Measurements from ENCODE around the gene CADPS2. TPM values are rescaled to one million over a fixed set of nuclear protein-coding genes. Genes with fewer than 3 reads are reported as not detected.

CADPS2 gene
- total RNA-seq, 1 donor from 2014 or later = 4.3 TPM

DNA sequence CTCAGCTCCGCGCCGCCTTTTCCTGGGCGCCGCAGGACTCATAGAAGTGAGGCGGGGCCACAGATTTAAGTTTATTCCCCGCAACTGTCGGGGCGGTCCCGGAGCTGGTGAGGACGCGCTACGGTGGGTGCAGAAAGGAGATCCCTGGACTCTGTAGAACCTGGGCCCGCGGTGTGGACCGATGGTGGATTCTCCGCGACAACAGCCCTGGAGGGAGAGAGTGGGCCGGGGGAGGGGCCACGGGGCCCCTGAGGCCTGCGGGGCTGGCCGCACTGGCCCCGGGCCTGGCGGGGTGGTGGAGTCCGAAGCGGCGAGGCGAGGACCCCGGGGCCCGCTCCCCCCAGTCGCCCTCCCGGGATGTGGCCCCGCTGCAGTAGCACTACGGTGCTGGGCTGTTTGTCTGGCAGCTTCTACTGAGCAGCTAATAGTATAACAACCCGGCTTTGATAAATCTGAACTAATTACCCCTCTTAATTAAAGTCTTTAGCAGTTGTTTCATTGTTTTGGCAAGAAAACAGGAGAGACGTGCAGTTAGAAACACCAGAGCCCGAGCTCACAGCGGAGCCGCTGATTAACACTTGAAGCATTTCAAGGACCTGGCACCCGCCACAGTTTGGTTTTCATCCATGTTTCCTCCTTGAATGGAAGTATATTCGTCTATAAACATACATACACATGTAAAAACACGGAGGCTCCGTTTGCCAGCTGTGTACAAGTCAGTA lies 585.9 kb downstream of the CADPS2 start:
- Mint-ChIP-seq H3K4me3 (ENCODE audit: low read depth) (peak overlapping the region; percentile 63), H3K27ac (peak overlapping the region; percentile 88), H3K9me3 (ENCODE audit: low read depth) (no peaks in the 10 kb centered on the region), H3K36me3 (ENCODE audit: insufficient read depth) (no peaks in the 10 kb centered on the region), H3K27me3 (peaks cover 93% of the 10 kb centered on the region), H3K4me1 (ENCODE audit: low read depth) (peaks cover 10% of the 10 kb centered on the region)
- no peak for DNase-seq (ENCODE audit: low spot score, unreplicated experiment)
- TF ChIP-seq, protein P1, sequence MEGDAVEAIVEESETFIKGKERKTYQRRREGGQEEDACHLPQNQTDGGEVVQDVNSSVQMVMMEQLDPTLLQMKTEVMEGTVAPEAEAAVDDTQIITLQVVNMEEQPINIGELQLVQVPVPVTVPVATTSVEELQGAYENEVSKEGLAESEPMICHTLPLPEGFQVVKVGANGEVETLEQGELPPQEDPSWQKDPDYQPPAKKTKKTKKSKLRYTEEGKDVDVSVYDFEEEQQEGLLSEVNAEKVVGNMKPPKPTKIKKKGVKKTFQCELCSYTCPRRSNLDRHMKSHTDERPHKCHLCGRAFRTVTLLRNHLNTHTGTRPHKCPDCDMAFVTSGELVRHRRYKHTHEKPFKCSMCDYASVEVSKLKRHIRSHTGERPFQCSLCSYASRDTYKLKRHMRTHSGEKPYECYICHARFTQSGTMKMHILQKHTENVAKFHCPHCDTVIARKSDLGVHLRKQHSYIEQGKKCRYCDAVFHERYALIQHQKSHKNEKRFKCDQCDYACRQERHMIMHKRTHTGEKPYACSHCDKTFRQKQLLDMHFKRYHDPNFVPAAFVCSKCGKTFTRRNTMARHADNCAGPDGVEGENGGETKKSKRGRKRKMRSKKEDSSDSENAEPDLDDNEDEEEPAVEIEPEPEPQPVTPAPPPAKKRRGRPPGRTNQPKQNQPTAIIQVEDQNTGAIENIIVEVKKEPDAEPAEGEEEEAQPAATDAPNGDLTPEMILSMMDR (IDR thresholded peaks at IDR 0.05; ENCODE audit: unreplicated experiment) = no peak

DNA sequence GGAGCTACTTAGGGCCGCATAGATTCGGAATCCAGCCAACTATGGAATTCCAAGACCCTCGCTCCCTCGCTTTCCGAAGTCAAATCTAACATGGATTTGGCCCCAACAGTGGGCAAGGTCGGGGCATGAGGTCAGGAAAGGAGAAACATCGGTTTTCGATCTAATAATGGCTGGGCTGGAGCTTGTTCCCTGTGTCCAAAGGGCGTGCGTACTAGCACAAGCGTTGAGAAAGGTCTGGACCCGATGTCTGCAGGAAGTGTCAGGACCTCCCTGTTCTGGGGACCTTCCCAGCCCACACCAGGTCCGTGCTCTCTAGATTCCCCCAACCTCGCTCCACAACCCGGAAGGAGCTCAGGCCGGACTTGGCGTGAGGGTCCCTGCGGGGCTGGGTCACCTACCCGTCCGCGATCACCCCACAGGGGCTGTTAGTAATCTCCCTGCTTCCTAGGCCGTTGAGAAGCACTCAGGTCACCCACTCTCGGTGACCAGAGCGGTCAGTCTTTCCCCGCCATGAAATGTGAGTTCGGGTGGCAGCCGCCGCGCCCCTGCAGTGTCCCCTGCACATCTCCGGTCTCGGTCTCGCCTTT lies 586.5 kb downstream of the CADPS2 start:
- Mint-ChIP-seq H3K36me3 (ENCODE audit: insufficient read depth) (no peaks in the 10 kb centered on the region), H3K4me1 (ENCODE audit: low read depth) (peaks cover 9% of the 10 kb centered on the region), H3K9me3 (ENCODE audit: low read depth) (no peaks in the 10 kb centered on the region), H3K27me3 (peaks cover 94% of the 10 kb centered on the region), H3K4me3 (ENCODE audit: low read depth) (peak overlapping the region; percentile 63), H3K27ac (no peak overlapping the region)
- TF ChIP-seq, protein P1 (IDR thresholded peaks at IDR 0.05; ENCODE audit: unreplicated experiment) = no peak
- DNase-seq (ENCODE audit: low spot score, unreplicated experiment) = no peak

DNA sequence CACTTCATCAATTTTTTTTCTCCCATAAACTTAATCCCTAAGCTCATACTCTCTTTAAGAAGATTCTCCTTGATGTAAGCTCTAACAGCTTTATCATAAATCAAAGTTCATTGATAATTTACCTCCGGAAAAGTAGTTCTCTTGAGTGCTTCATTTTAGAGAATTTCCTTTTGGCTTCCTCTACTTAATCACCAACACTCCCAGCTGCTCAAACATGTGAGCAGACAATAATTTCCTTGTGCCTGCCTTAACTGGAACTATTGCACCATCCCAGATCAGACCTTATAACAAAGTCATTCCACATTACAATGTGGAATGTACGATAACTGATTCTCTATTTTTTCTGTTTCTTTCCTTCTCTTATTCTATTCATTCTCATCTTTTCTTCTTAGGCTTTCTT lies 587.6 kb downstream of the CADPS2 start:
- Mint-ChIP-seq H3K27ac (no peak overlapping the region), H3K4me3 (ENCODE audit: low read depth) (no peak overlapping the region), H3K4me1 (ENCODE audit: low read depth) (peaks cover 3% of the 10 kb centered on the region), H3K36me3 (ENCODE audit: insufficient read depth) (no peaks in the 10 kb centered on the region), H3K9me3 (ENCODE audit: low read depth) (no peaks in the 10 kb centered on the region), H3K27me3 (peaks cover 87% of the 10 kb centered on the region)
- DNase-seq (ENCODE audit: low spot score, unreplicated experiment) = no peak
- TF ChIP-seq, protein P1 (IDR thresholded peaks at IDR 0.05; ENCODE audit: unreplicated experiment) = no peak

DNA sequence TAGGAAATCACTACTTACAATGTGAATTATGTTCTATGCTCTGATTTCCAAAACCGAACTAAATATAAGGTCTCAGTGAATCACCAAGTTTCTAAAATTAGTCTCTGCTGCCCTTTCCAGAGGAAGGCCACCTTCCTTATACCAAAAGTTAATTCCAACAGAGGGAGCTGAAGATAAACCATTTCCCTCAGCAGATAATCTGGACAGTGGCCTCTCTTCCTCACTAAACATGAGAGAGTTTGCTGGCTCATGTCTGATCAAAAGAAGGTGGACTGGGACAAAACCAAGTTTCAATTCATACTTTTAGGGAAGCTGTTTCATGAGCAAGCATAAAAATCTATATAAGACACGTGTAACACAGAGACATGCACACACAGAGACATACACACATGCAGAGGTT lies 588.1 kb downstream of the CADPS2 start:
- Mint-ChIP-seq H3K4me3 (ENCODE audit: low read depth) (no peak overlapping the region), H3K4me1 (ENCODE audit: low read depth) (peaks cover 3% of the 10 kb centered on the region), H3K36me3 (ENCODE audit: insufficient read depth) (no peaks in the 10 kb centered on the region), H3K27ac (no peak overlapping the region), H3K9me3 (ENCODE audit: low read depth) (no peaks in the 10 kb centered on the region), H3K27me3 (peaks cover 83% of the 10 kb centered on the region)
- TF ChIP-seq, protein P1 (IDR thresholded peaks at IDR 0.05; ENCODE audit: unreplicated experiment) = no peak
- no peak for DNase-seq (ENCODE audit: low spot score, unreplicated experiment)

DNA sequence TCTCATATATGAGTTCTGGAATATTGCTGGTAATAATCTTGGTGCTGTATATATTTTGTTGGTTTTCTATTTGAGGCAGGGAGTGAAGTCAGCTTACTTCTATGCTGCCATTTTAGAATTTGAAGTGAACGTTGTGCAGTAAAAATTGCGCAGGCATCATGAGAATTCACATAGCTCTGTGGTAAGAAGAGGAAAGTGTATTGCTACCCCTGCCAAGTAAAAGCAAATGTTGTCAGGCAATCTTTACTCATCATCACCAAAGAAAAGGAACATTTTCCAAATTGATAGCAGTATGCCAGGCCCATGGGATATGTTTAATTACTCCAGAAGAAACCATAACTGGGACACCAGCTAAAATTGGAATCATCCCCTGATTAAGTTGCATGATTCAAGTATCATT lies 595.1 kb downstream of the CADPS2 start:
- H3K27ac Mint-ChIP-seq = no peak overlapping the region
- H3K27me3 Mint-ChIP-seq = peaks cover 62% of the 10 kb centered on the region
- no peaks in the 10 kb centered on the region for H3K4me1 Mint-ChIP-seq (ENCODE audit: low read depth)
- H3K4me3 Mint-ChIP-seq (ENCODE audit: low read depth) = no peak overlapping the region
- peaks cover 11% of the 10 kb centered on the region for H3K9me3 Mint-ChIP-seq (ENCODE audit: low read depth)
- DNase-seq (ENCODE audit: low spot score, unreplicated experiment) = no peak
- TF ChIP-seq, protein P1 (IDR thresholded peaks at IDR 0.05; ENCODE audit: unreplicated experiment) = no peak
- no peaks in the 10 kb centered on the region for H3K36me3 Mint-ChIP-seq (ENCODE audit: insufficient read depth)

Measured in progenitor cell of endocrine pancreas (in vitro differentiated cells).